ENCODE data around the gene NCKAP5.

Gene NCKAP5

GRCh38 chr2:133456156-133456555 lies 112.1 kb downstream of the NCKAP5 start:
- TF ChIP-seq NFIC (IDR thresholded peaks at IDR 0.05) (no peak), FOXM1 (IDR thresholded peaks at IDR 0.05; ENCODE audit: borderline replicate concordance, low read depth) (no peak), ZBTB7A (IDR thresholded peaks at IDR 0.05; ENCODE audit: low read depth) (no peak), EGR1 (IDR thresholded peaks at IDR 0.05) (no peak), TCF12 (IDR thresholded peaks at IDR 0.05; ENCODE audit: low read depth) (no peak), CEBPB (IDR thresholded peaks at IDR 0.05) (no peak), TAF1 (IDR thresholded peaks at IDR 0.05; ENCODE audit: low read depth) (no peak), YY1 (IDR thresholded peaks at IDR 0.05; ENCODE audit: low read depth) (no peak), EP300 (IDR thresholded peaks at IDR 0.05; ENCODE audit: borderline replicate concordance) (no peak), RAD21 (IDR thresholded peaks at IDR 0.05; ENCODE audit: low read depth) (no peak), MAX (IDR thresholded peaks at IDR 0.05) (no peak), CREB1 (IDR thresholded peaks at IDR 0.05; ENCODE audit: low read depth) (no peak)
- TF ChIP-seq, protein P1, sequence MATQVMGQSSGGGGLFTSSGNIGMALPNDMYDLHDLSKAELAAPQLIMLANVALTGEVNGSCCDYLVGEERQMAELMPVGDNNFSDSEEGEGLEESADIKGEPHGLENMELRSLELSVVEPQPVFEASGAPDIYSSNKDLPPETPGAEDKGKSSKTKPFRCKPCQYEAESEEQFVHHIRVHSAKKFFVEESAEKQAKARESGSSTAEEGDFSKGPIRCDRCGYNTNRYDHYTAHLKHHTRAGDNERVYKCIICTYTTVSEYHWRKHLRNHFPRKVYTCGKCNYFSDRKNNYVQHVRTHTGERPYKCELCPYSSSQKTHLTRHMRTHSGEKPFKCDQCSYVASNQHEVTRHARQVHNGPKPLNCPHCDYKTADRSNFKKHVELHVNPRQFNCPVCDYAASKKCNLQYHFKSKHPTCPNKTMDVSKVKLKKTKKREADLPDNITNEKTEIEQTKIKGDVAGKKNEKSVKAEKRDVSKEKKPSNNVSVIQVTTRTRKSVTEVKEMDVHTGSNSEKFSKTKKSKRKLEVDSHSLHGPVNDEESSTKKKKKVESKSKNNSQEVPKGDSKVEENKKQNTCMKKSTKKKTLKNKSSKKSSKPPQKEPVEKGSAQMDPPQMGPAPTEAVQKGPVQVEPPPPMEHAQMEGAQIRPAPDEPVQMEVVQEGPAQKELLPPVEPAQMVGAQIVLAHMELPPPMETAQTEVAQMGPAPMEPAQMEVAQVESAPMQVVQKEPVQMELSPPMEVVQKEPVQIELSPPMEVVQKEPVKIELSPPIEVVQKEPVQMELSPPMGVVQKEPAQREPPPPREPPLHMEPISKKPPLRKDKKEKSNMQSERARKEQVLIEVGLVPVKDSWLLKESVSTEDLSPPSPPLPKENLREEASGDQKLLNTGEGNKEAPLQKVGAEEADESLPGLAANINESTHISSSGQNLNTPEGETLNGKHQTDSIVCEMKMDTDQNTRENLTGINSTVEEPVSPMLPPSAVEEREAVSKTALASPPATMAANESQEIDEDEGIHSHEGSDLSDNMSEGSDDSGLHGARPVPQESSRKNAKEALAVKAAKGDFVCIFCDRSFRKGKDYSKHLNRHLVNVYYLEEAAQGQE (IDR thresholded peaks at IDR 0.05; ENCODE audit: low read depth): no peak
- TF ChIP-seq, protein P2, sequence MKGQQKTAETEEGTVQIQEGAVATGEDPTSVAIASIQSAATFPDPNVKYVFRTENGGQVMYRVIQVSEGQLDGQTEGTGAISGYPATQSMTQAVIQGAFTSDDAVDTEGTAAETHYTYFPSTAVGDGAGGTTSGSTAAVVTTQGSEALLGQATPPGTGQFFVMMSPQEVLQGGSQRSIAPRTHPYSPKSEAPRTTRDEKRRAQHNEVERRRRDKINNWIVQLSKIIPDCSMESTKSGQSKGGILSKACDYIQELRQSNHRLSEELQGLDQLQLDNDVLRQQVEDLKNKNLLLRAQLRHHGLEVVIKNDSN (IDR thresholded peaks at IDR 0.05): no peak

- TF ChIP-seq FOXM1 (IDR thresholded peaks at IDR 0.05; ENCODE audit: borderline replicate concordance, low read depth) (no peak), CEBPB (IDR thresholded peaks at IDR 0.05) (no peak), TCF12 (IDR thresholded peaks at IDR 0.05; ENCODE audit: low read depth) (no peak), MAX (IDR thresholded peaks at IDR 0.05) (no peak), EGR1 (IDR thresholded peaks at IDR 0.05) (no peak), ZBTB7A (IDR thresholded peaks at IDR 0.05; ENCODE audit: low read depth) (no peak), CREB1 (IDR thresholded peaks at IDR 0.05; ENCODE audit: low read depth) (no peak), EP300 (IDR thresholded peaks at IDR 0.05; ENCODE audit: borderline replicate concordance) (no peak), YY1 (IDR thresholded peaks at IDR 0.05; ENCODE audit: low read depth) (no peak), TAF1 (IDR thresholded peaks at IDR 0.05; ENCODE audit: low read depth) (no peak), TEAD4 (IDR thresholded peaks at IDR 0.05) (no peak), NFIC (IDR thresholded peaks at IDR 0.05) (no peak)
- TF ChIP-seq, protein P1 (IDR thresholded peaks at IDR 0.05; ENCODE audit: low read depth): no peak
- TF ChIP-seq, protein P2 (IDR thresholded peaks at IDR 0.05): no peak
Measured at GRCh38 chr2:133453032-133453431, 115.2 kb downstream of the NCKAP5 start.

- TF ChIP-seq TAF1 (IDR thresholded peaks at IDR 0.05; ENCODE audit: low read depth): no peak
- TF ChIP-seq TCF12 (IDR thresholded peaks at IDR 0.05; ENCODE audit: low read depth): no peak
- TF ChIP-seq, protein P1 (IDR thresholded peaks at IDR 0.05; ENCODE audit: low read depth): no peak
- TF ChIP-seq, protein P2 (IDR thresholded peaks at IDR 0.05): no peak
- TF ChIP-seq FOXM1 (IDR thresholded peaks at IDR 0.05; ENCODE audit: borderline replicate concordance, low read depth): no peak
- TF ChIP-seq CEBPB (IDR thresholded peaks at IDR 0.05): no peak
- no peak for TF ChIP-seq ZBTB7A (IDR thresholded peaks at IDR 0.05; ENCODE audit: low read depth)
- TF ChIP-seq YY1 (IDR thresholded peaks at IDR 0.05; ENCODE audit: low read depth): no peak
- TF ChIP-seq EGR1 (IDR thresholded peaks at IDR 0.05): no peak
- TF ChIP-seq RAD21 (IDR thresholded peaks at IDR 0.05; ENCODE audit: low read depth): no peak
Measured at GRCh38 chr2:133452583-133452982, 115.7 kb downstream of the NCKAP5 start.

- TF ChIP-seq CEBPB (IDR thresholded peaks at IDR 0.05) (no peak), NFIC (IDR thresholded peaks at IDR 0.05) (no peak), TEAD4 (IDR thresholded peaks at IDR 0.05) (no peak)
- TF ChIP-seq, protein P2 (IDR thresholded peaks at IDR 0.05): no peak
- TF ChIP-seq, protein P1 (IDR thresholded peaks at IDR 0.05; ENCODE audit: low read depth): no peak
Measured at GRCh38 chr2:133452146-133452545, 116.1 kb downstream of the NCKAP5 start.
